Heart right ventricle (tissue), 16 donors: ENCODE measurements around the gene GRIN2A. TPM values are rescaled to one million over a fixed set of nuclear protein-coding genes. Genes with fewer than 3 reads are reported as not detected.

Source experiments
- ATAC-seq, 8 donors: fragments of 200-7000 bp; cut with Tn5 transposase; one replicate each; pipeline ENCODE4 v1.9.1; 2020; ENCODE audit warnings: mild to moderate bottlenecking in 8 of 8, moderate library complexity in 8 of 8, moderate number of reproducible peaks in 1 of 8
- DNase-seq, 2 donors: peaks; one replicate each; pipeline ENCODE4 v3.0.0-alpha.2; 2020
- H3K27ac ChIP-seq, 10 donors: fragments of 200-600 bp; sonication (generic) in 2 of 10; one replicate each; pipeline versions ENCODE4 v1.5.0 to v1.8.0; 2020 to 2022; ENCODE audit warnings: mild to moderate bottlenecking in 3 of 10
- H3K27me3 ChIP-seq, 7 donors: fragments of 200-600 bp; one replicate each; pipeline ENCODE4 v1.8.0; 2021 to 2022; ENCODE audit warnings: mild to moderate bottlenecking in 2 of 7
- H3K36me3 ChIP-seq, 9 donors: fragments of 200-600 bp; sonication (generic) in 1 of 9; one replicate each; pipeline versions ENCODE4 v1.5.0 to v1.8.0; 2020 to 2022; ENCODE audit warnings: mild to moderate bottlenecking in 2 of 9
- H3K4me1 ChIP-seq, 9 donors: fragments of 200-600 bp; sonication (generic) in 1 of 9; one replicate each; pipeline versions ENCODE4 v1.5.0 to v1.8.0; 2020 to 2022; ENCODE audit warnings: mild to moderate bottlenecking in 4 of 9
- H3K4me3 ChIP-seq, 10 donors: fragments of 200-600 bp; sonication (generic) in 2 of 10; one replicate each; pipeline versions ENCODE4 v1.5.0 to v1.8.0; 2020 to 2022; ENCODE audit warnings: mild to moderate bottlenecking in 7 of 10, moderate library complexity in 2 of 10
- H3K9me3 ChIP-seq, 11 donors: fragments of 200-600 bp in 10 of 11; sonication (generic) in 2 of 11; one replicate each; pipeline versions ENCODE4 v1.5.0 to v1.8.0; 2013 to 2022; ENCODE audit warnings: mild to moderate bottlenecking in 2 of 11, control low read depth in 1 of 11, moderate library complexity in 1 of 11
- WGBS, 2 donors: extraction: QIAGEN DNeasy Blood & Tissue Kit; methylation state at CpG; one replicate each; pipeline ENCODE4 v1.1.7; 2013; ENCODE audit warnings: inconsistent platforms in 1 of 2; 5-methylcytosine and 5-hydroxymethylcytosine counted together
- intact Hi-C, 10 donors: fragments of 100-400 bp; cut with DNase I; formaldehyde crosslinking; loops; one replicate each; pipeline versions ENCODE4 v1.11.1 to v1.14.2; 2022
- polyA plus RNA-seq, 2 donors: library from polyadenylated mRNA; stranded (reverse); fragments of 200-250 nt; gene quantifications; one replicate each; pipeline ENCODE4 v1.2.3, GENCODE V29; 2013
- total RNA-seq, 10 donors: library from RNA; stranded (reverse); fragmentation: NEBNext Ultra II Directional in 3 of 10; extraction: Animal tissue kit (Norgen Biotek cat#: 25700) in 3 of 10; gene quantifications; one replicate each; pipeline versions ENCODE4 v1.2.1 to v1.2.4, GENCODE V29; 2021 to 2023
- TF ChIP-seq, protein P1 (sequence below), 9 donors: fragments of 200-600 bp; sonication (generic) in 2 of 9; IDR thresholded peaks; one replicate each; pipeline versions ENCODE4 v1.5.0 to v1.8.0; 2021 to 2022; ENCODE audit warnings: antibody characterized with exemption in 9 of 9, mild to moderate bottlenecking in 5 of 9, moderate library complexity in 1 of 9
- donor health status: Arrhythmogenic right ventricular cardiomyopathy.
- donor health status: ischemic (EF 13 %, LVEDD 7.1; RV severe dilation, severe dysfunction).
- donor health status: healthy with polysubstance abuse.
- donor health status: DM: no; HTN: yes; CAD: no.
- donor health status: DM: no; HTN: no; CAD: no.
- donor health status: ischemic (EF 25% LVEDD 6.9; RV normal size, moderate dysfunction).
- donor health status: ischemic (EF 25% LVEDD 5.7; RV mildly dilated, moderate dysfunction).
- donor health status: healthy.
- donor health status: DM: yes; HTN: yes; CAD: no.
- donor health status: Ischemic cardiomyopathy.
- donor health status: ischemic (EF 35%, LVEDD 5.7; RV mildly dilated, moderate dysfunction).
- donor health status: nonischemic (EF 11% LVEDD 7.7; RV severe dilation, severe dysfunction).
- donor health status: DM: yes; HTN: yes; CAD: no.
- donor health status: PGD.
- donor health status: ischemic (EF 29% LVEDD 5.4; RV normal size, mild dysfunction).
- donor health status: nonischemic (EF 23%, LVEDD 6.1; RV moderate dilation, normal function).

GRIN2A gene
- total and polyA plus RNA-seq, 12 donors: 0.01 to 11.7 (median 4.7) TPM

DNA sequence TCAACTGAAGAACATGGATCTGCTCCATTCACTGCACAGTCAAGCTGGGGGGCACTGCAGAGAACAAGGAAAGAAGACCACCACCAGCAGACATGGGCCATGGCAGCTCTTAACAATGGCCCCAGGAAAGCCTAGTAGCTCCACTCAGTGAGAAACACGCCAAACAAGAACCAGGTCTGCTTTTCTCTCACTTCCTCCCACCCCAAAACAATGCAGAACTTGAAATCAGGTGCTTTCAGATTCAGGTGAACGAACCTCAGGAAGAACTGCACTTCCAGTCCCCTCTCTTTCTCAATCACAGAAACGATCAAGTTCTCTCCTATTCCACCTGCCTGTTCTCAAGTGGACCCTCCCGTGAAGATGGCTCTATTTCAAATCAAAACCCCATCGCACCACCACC lies 155.6 kb downstream of the GRIN2A start:
- Histone ChIP-seq H3K36me3 (no peaks in the 10 kb centered on the region), H3K27me3 (peaks cover 0 to 28% (median 0%) of the 10 kb centered on the region in 7 donors), H3K4me3 (no peak overlapping the region), H3K9me3 (no peaks in the 10 kb centered on the region), H3K4me1 (no peaks in the 10 kb centered on the region), H3K27ac (no peak overlapping the region)
- DNase-seq (no peak), ATAC-seq (no peak)
- WGBS, 2 donors: 80 to 82% methylated on average over 5 of the region's 5 CpGs
- TF ChIP-seq, protein P1, sequence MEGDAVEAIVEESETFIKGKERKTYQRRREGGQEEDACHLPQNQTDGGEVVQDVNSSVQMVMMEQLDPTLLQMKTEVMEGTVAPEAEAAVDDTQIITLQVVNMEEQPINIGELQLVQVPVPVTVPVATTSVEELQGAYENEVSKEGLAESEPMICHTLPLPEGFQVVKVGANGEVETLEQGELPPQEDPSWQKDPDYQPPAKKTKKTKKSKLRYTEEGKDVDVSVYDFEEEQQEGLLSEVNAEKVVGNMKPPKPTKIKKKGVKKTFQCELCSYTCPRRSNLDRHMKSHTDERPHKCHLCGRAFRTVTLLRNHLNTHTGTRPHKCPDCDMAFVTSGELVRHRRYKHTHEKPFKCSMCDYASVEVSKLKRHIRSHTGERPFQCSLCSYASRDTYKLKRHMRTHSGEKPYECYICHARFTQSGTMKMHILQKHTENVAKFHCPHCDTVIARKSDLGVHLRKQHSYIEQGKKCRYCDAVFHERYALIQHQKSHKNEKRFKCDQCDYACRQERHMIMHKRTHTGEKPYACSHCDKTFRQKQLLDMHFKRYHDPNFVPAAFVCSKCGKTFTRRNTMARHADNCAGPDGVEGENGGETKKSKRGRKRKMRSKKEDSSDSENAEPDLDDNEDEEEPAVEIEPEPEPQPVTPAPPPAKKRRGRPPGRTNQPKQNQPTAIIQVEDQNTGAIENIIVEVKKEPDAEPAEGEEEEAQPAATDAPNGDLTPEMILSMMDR (IDR thresholded peaks at IDR 0.05): no peak
- intact Hi-C loops: loop anchor here in 1 of 10 donors (10.0 kb wide), 1 partner anchor 382 kb away; no protein-coding TSS in a partner anchor

DNA sequence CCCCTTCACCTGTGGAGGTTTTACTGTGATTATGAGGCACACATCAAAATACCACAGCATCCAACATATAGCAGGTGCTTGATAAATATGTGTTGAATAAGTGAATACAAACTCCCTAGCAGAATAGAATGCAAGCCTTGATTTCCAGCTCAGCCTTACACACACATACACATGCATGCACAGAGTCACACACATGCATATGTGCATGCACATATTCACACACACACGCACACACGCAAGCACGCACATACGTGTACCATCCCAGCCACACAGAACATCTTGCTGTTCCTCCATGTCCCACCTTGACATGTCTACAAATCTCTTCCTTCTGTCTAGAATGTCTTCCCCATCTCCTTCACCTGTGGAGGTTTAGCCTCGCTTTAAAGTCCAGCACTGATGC lies 160.1 kb downstream of the GRIN2A start:
- intact Hi-C loops: loop anchor here in 1 of 10 donors (10.0 kb wide), 1 partner anchor 377 kb away; no protein-coding TSS in a partner anchor
- no peak for DNase-seq
- TF ChIP-seq, protein P1 (IDR thresholded peaks at IDR 0.05): no peak

GRCh38 chr16:10020866-10021265 lies 161.4 kb downstream of the GRIN2A start:
- TF ChIP-seq, protein P1 (IDR thresholded peaks at IDR 0.05): no peak
- Histone ChIP-seq H3K9me3 (no peaks in the 10 kb centered on the region), H3K36me3 (no peaks in the 10 kb centered on the region), H3K27ac (no peak overlapping the region), H3K27me3 (peaks cover 0 to 28% (median 12%) of the 10 kb centered on the region in 7 donors), H3K4me1 (no peaks in the 10 kb centered on the region), H3K4me3 (no peak overlapping the region)
- intact Hi-C loops: loop anchor here in 1 of 10 donors (10.0 kb wide), 1 partner anchor 376 kb away; no protein-coding TSS in a partner anchor
- WGBS, 2 donors: 56 to 63% methylated on average over 3 of the region's 3 CpGs
- ATAC-seq: no peak
- no peak for DNase-seq

More for the DNA sequence above, 160.1 kb downstream of the GRIN2A start:
- no peaks in the 10 kb centered on the region for H3K36me3 ChIP-seq
- H3K27me3 ChIP-seq: peaks cover 0 to 29% (median 11%) of the 10 kb centered on the region in 7 donors
- no peaks in the 10 kb centered on the region for H3K9me3 ChIP-seq
- ATAC-seq: no peak
- no peaks in the 10 kb centered on the region for H3K4me1 ChIP-seq
- H3K27ac ChIP-seq: no peak overlapping the region
- H3K4me3 ChIP-seq: no peak overlapping the region
- WGBS, 2 donors: 90 to 92% methylated on average over 5 of the region's 5 CpGs

DNA sequence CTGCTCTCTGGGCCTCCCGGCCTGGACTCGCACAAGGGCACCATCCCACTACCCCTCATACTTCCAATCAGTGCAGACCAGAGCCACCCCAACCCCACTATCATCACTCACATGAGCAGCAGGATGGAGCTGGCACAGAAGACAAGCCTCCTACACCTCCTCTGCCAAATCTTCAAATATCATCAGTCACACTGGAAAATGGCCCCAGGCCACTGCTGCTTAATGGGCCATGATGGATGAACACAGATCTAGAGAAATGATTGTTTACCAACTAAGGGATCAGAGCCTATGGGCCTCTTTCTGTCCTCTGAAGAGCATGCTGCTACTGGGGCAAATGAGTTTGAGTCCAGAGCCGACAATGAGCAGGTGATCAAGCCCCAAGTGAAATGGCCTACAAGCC lies 165.5 kb downstream of the GRIN2A start:
- DNase-seq: no peak
- H3K9me3 ChIP-seq: no peaks in the 10 kb centered on the region
- WGBS, 2 donors: 76 to 91% methylated on average over 3 of the region's 3 CpGs
- H3K27ac ChIP-seq: no peak overlapping the region
- no peak overlapping the region for H3K4me3 ChIP-seq
- no peaks in the 10 kb centered on the region for H3K36me3 ChIP-seq
- no peak for ATAC-seq
- peaks cover 0 to 30% (median 20%) of the 10 kb centered on the region in 7 donors for H3K27me3 ChIP-seq
- intact Hi-C loops: no loop called here
- no peaks in the 10 kb centered on the region for H3K4me1 ChIP-seq
- TF ChIP-seq, protein P1 (IDR thresholded peaks at IDR 0.05): no peak
